A673 (cell line): Measurements from ENCODE around the gene NHLH2.

Experiments
- CTCF ChIP-seq: fragments of 300-800, 200-600 bp; sonication (generic); conservative IDR thresholded peaks from 2 replicates; pipeline ENCODE4 v1.5.1; 2017; ENCODE audit warnings: low read depth, mild to moderate bottlenecking, antibody characterized with exemption, low read length, moderate library complexity, mixed read lengths
- EZH2 ChIP-seq: fragments of 200-600 bp; sonication (generic); IDR thresholded peaks from 2 replicates; pipeline ENCODE4 v1.6.1; 2017; ENCODE audit warnings: borderline replicate concordance, low read depth, mild to moderate bottlenecking, mixed read lengths, antibody characterized with exemption, low read length; ENCODE audit not compliant: poor library complexity, severe bottlenecking

GRCh38 chr1:115826628-115827027 is 14.3 kb downstream of the NHLH2 start:
- TF ChIP-seq EZH2 = no peak
- TF ChIP-seq CTCF = no peak
